HG03159 (cell line): ENCODE results near the gene SGMS1.
"Not testable (repeated sequence)": the region's sequence is repeated elsewhere in the genome, so short reads cannot be mapped to it uniquely, and the experiment has no call there.

Experiments used
- ATAC-seq: cut with Tn5 transposase; IDR thresholded peaks from one replicate; pipeline ENCODE4 v1.9.1; 2021; ENCODE audit warnings: mild to moderate bottlenecking, moderate library complexity; ENCODE audit not compliant: unreplicated experiment

Gene SGMS1

DNA sequence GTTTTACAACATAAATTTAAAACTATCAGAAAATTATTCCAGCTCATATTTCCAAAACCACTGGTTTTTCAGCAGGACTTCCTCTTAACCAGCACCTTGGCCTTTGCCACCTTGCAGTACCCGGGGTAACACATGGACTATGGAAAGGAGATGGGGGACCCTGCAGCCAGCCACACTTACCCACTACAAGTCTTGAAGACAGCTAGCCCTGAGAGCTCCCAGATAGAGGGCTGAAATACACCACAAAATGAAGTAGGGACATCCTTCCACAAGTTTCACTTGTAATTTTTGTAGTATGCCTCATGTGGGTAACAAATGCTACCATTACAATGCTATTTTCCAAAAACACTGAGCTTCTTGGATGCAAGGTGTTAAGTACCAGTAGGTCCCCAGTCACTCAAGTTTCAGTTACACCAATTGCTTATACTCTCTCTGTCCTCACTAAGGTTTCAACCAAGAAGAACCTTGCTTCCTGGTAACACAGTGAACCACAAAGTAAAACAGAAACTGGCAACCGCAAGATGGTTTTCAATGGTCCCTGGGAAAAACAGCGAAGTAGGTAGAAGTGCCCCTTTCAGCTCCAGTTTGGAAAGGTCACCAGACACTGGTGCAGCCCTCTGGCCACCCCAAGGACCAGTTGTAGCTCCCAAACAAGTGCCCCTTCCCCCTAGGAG is 110.9 kb downstream of the SGMS1 start:
- peak; percentile 40 for ATAC-seq

GRCh38 chr10:50512214-50512595 is 111.6 kb downstream of the SGMS1 start:
- no peak for ATAC-seq

DNA sequence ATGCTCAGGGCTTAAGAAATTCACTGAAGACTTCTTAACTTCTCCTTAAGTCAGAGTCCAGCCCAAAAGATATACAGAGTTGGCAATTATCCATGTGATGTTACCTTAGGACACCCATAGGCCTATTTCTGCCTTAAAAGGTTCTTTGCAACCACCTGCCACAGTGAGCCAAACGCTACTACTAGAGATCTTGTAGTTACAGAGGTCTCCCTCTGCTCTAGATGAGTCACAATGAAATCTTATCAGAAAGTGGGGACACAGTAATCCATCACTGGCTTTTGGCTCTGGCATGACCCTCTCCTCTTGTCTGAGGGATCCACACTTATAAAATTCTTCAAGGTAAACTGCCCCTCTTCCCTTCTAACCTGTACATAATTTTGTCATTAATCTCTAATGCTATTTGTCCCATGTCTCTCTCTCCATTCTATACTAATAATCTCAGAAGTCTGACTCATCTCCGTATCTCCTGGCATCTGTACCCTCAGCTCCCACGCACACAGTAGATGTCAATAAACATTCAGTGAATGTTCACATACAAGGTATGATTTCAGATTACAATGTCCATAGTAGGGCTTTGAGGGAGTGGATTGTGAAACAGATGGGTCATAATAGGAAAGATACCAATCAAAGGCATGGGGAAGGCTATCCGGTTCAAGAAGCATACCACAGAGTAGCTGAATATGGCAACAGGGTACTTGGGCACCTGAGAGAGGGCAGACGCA is 112.1 kb downstream of the SGMS1 start:
- ATAC-seq, result peak; percentile 31

DNA sequence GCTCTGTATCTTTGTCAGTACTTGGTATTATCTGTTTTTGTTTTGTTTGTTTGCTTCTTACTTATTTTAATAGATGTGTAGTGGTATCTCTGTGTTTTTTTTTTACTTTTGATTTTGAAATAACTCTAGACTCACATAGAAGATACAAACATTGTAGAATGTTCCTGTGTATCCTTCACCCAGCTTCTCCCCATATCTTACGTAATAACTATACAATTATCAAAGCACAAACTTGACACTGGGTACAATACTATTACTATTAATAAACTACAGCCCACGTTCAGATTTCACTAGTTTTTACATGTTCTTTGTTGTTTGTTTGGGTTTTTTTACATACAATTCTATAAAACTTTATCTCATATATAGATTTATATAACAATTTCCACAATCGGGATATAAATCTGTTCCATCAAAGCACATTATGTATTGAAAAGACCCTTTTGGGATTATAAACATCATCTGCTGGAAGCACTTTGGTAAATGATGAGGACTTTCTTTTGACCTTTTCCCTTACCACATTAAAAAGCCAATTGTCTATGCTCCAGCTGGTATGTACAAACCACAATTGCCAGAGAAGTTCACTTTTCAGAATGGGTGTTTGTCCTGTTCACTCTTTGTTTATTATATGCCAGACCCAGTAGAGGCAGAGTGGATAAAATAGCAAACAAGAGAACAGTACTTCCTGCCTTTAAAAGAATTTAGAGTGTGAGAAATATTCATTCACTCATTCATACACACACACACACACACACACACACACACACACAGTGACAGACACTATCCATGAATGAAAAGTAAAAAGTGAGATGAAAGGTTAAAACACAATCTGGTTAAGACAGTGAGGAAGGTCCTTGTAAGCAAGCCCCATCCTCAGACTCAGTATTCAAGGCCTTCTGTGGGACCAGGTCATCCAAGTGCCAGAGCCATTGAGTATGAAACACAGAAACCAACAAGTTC is 113.0 kb downstream of the SGMS1 start:
- ATAC-seq, result no peak

DNA sequence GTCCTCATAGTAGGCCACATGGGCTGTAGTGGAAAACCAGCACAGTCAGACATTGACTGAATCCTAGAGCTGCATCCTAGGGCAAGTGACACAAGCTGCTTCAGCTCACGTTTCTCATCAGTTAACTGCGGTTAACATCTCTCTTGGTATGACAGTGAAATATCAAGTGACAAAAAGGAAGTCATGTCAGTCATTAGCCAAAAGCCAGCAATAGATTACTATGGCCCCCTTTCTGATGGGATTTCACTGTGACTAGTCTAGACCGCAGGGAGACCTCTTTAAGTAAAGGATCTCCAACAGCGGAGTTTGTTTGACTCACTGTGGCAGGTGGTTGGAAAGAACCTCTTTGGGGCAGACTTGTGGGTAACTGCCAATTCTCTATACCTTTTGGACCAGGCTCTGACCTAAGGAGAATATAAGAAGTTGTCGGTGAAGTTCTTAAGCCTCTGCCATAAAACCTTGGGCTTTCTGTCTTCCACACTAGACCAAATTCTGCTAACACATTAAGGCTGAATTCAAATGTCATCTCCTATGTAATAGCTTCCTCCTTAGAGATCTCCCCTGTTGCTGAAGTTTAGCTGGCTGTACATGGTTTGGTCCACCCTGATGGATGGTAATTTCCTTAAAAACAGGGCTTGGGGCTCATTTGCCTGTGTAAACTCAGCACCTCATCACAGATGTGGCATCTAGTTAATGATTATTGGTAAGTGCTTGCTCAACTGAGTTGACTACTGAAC is 115.3 kb downstream of the SGMS1 start:
- ATAC-seq, result peak; percentile 76

DNA sequence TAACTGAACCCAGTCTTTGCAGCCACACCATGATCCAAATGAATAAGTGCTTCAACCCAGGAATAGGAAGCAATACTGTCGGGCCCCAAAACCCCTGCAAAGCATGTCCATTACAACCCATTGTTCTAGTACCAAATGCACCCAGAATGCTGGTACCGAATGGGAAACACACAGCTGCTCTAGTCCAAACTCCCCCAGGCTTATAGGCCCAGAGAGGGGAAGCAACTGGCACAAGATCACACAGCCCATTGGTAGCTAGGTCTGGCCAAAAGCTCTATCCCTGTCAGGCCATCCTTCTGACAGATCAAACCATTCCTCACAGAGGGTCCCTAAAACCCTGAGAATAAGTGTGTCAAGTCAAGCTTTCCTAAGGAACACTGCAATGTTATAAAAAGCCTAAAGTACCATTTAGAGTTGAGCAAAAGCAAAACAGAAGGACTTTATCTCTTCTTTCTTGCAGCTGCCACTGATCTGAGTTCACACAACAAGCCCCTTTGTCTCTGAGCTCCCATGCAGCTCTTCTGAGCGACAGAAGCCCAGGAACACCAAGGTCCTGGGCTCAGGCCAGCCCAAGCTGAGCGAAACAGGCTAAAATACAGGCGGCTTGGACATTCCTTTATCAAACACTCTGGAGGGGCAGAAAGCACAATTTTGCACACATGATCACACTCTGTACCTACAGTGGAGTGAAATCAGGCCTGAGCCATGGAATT is 116.7 kb downstream of the SGMS1 start:
- ATAC-seq, result no peak

DNA sequence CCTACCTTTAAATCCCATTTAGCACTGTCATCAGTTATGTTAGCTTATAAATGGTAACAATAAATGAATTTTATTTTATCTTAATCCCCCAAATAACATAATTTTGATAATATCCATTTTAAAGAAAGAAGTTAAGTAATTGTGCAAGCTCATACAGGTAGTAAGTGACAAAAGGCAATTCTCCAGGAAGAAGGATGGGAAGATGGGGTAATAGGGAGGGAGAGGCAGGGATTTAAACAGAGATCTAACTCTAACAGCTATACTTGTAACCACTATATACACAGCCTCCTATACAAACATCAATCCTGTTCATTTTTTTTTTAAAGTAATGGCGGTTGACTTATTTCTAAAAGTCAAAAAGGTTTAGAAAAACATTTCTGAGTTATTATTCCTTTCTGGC is 119.4 kb downstream of the SGMS1 start:
- ATAC-seq, result no peak

- no peak for ATAC-seq
Measured at GRCh38 chr10:50503661-50504320, 120.0 kb downstream of the SGMS1 start.

GRCh38 chr10:50503156-50503555 is 120.6 kb downstream of the SGMS1 start:
- not testable (repeated sequence) for ATAC-seq

- peak; percentile 48 for ATAC-seq
Measured at GRCh38 chr10:50501924-50502452, 121.8 kb downstream of the SGMS1 start.

DNA sequence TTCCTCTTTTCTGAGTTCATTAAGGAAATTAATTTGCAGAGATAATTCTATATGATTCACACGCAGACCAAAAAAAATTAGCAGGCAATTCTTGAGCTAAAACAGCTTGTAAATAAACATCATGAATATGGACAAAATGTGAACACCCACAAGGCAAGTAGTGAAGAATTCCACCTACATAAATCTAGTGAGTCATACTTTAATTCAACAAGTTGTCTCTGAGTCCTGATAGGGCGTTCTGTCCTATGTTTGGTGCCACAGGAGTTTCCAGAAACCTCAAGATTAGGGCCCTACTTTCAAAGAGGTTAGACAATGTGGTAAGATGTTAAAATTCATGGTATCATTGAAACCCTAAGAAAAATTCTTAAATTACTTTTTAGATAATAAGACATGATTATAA is 122.3 kb downstream of the SGMS1 start:
- ATAC-seq, result no peak

- ATAC-seq, result no peak
Measured at GRCh38 chr10:50498465-50498864, 125.3 kb downstream of the SGMS1 start.

- peak; percentile 85 for ATAC-seq
Measured at GRCh38 chr10:50497758-50498157, 126.0 kb downstream of the SGMS1 start.

DNA sequence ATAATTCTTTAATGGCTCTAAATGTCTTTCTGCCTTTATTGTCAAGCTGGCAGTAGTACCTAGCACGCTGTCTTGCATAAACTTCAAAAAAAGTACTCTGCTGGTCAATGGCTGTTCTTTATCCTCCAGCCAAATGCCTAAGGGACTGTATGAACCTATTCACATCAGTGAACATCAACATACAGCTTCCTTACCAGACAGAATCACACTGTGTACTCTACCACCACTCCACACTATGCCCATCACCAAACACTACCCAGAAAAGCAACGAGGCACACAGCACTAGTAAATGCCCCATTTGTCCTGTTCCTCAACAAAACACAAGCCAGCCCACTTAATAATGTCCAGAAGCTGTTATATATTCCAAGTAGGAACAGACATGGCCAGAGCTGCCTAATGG is 127.5 kb downstream of the SGMS1 start:
- ATAC-seq, result no peak

GRCh38 chr10:50490241-50490640 is 133.5 kb downstream of the SGMS1 start:
- ATAC-seq, result no peak

GRCh38 chr10:50484550-50484949 is 139.2 kb downstream of the SGMS1 start:
- ATAC-seq, result not testable (repeated sequence)

GRCh38 chr10:50480054-50481007 is 143.4 kb downstream of the SGMS1 start:
- ATAC-seq, result peak; percentile 65
